ENCODE results near the gene CDH4.

GRCh38 chr20:61801428-61801827, 549.4 kb downstream of the CDH4 start:
- TF ChIP-seq POLR2AphosphoS5 (IDR thresholded peaks at IDR 0.05; ENCODE audit: low read depth, low read length), result no peak
- no peak for TF ChIP-seq CTCF (IDR thresholded peaks at IDR 0.05)
- TF ChIP-seq REST (IDR thresholded peaks at IDR 0.05; ENCODE audit: insufficient read depth in 1 of 2, low read depth in 2 of 2, low read length in 1 of 2), result no peak
- no peak for TF ChIP-seq SIN3A (IDR thresholded peaks at IDR 0.05; ENCODE audit: borderline replicate concordance, insufficient read depth, low read depth, low read length)
